ENCODE data around the gene NABP2.

GRCh38 chr12:56261503-56262232, 37.5 kb downstream of the NABP2 start:
- TF ChIP-seq CTCF (conservative IDR thresholded peaks at IDR 0.05 in 1 of 2, IDR thresholded peaks at IDR 0.05 in 1 of 2; ENCODE audit: low read depth in 1 of 2, low read length in 2 of 2) (no peak), EZH2 (IDR thresholded peaks at IDR 0.05; ENCODE audit: low read length, missing control alignments) (no peak)
